Neural crest cell (in vitro differentiated cells): Measurements from ENCODE around the gene TRMT11. TPM values are rescaled to one million over a fixed set of nuclear protein-coding genes. Genes with fewer than 3 reads are reported as not detected.

Experiments
- DNase-seq: peaks from one replicate; pipeline ENCODE4 v3.0.0; 2021; ENCODE audit warnings: low read depth, mixed read lengths, low spot score
- H3K27ac Mint-ChIP-seq: one replicate; pipeline ENCODE4 v1.8.0; 2021; ENCODE audit warnings: mild to moderate bottlenecking, mixed read lengths; ENCODE audit not compliant: unreplicated experiment
- H3K27me3 Mint-ChIP-seq: 2 replicates; pipeline ENCODE4 v1.8.0; 2021; ENCODE audit warnings: low read depth, mild to moderate bottlenecking, mixed read lengths
- H3K36me3 Mint-ChIP-seq: 2 replicates; pipeline ENCODE4 v1.8.0; 2021; ENCODE audit warnings: low read depth, mild to moderate bottlenecking, mixed read lengths
- H3K4me1 Mint-ChIP-seq: 2 replicates; pipeline ENCODE4 v1.8.0; 2021; ENCODE audit warnings: mixed read lengths
- H3K4me3 Mint-ChIP-seq: one replicate; pipeline ENCODE4 v1.8.0; 2021; ENCODE audit warnings: mild to moderate bottlenecking, mixed read lengths
- H3K9me3 Mint-ChIP-seq: 2 replicates; pipeline ENCODE4 v1.8.0; 2021; ENCODE audit warnings: mixed read lengths
- total RNA-seq: library from RNA; stranded (reverse); gene quantifications from 2 replicates; pipeline ENCODE4 v1.2.1, GENCODE V29; 2021
- TF ChIP-seq, protein P1 (sequence below): fragments of 200-600 bp; sonication (generic); conservative IDR thresholded peaks from 2 replicates; pipeline ENCODE4 v1.5.0; 2021; ENCODE audit warnings: antibody characterized with exemption, mild to moderate bottlenecking

TRMT11 gene
- total RNA-seq, 1 donor from 2014 or later = 31.0 TPM

DNA sequence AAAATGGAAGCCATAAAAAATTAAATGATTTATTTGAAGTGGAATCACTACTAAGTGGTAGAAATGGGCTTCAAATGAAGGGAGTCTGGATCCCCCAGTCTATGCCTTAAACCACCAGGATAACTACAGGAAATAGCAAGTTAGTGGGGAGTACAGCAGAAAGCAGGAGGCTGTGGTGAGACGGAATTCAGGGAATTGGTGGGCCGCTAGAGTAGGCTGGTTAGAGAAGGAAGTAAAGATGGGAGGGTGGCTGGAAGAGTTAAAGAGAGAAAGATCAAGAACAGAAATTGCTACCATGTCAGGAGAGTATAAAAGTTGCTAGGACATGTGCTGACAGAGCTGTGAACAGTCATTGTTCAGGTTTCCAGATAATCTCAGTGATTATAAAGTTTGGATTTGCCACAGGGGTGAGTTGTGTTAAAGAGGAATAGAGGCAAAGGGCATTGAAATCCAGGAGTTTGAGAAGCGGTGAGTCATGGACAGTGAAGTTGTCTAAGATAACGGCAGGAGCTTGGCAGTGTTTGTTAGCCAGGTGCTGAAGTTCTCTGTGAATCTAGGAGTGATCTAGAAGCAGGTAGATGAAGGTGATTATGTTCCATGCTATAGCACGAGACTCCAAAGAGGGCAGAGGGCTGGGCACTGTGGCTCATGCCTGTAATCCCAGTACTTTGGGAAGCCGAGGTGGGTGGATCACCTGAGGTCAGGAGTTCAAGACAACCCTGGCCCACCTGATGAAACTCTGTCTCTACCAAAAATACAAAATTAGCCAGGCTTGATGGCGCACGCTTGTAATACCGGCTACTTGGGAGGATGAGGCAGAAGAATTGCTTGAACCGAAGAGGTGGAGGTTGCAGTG is 43.4 kb upstream of the TRMT11 start:
- H3K4me3 Mint-ChIP-seq = no peak overlapping the region
- peaks cover 32% of the 10 kb centered on the region for H3K27me3 Mint-ChIP-seq
- H3K4me1 Mint-ChIP-seq = no peaks in the 10 kb centered on the region
- H3K27ac Mint-ChIP-seq = no peak overlapping the region
- TF ChIP-seq, protein P1, sequence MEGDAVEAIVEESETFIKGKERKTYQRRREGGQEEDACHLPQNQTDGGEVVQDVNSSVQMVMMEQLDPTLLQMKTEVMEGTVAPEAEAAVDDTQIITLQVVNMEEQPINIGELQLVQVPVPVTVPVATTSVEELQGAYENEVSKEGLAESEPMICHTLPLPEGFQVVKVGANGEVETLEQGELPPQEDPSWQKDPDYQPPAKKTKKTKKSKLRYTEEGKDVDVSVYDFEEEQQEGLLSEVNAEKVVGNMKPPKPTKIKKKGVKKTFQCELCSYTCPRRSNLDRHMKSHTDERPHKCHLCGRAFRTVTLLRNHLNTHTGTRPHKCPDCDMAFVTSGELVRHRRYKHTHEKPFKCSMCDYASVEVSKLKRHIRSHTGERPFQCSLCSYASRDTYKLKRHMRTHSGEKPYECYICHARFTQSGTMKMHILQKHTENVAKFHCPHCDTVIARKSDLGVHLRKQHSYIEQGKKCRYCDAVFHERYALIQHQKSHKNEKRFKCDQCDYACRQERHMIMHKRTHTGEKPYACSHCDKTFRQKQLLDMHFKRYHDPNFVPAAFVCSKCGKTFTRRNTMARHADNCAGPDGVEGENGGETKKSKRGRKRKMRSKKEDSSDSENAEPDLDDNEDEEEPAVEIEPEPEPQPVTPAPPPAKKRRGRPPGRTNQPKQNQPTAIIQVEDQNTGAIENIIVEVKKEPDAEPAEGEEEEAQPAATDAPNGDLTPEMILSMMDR = no peak
- no peak for DNase-seq
- no peaks in the 10 kb centered on the region for H3K9me3 Mint-ChIP-seq
- H3K36me3 Mint-ChIP-seq = no peaks in the 10 kb centered on the region

DNA sequence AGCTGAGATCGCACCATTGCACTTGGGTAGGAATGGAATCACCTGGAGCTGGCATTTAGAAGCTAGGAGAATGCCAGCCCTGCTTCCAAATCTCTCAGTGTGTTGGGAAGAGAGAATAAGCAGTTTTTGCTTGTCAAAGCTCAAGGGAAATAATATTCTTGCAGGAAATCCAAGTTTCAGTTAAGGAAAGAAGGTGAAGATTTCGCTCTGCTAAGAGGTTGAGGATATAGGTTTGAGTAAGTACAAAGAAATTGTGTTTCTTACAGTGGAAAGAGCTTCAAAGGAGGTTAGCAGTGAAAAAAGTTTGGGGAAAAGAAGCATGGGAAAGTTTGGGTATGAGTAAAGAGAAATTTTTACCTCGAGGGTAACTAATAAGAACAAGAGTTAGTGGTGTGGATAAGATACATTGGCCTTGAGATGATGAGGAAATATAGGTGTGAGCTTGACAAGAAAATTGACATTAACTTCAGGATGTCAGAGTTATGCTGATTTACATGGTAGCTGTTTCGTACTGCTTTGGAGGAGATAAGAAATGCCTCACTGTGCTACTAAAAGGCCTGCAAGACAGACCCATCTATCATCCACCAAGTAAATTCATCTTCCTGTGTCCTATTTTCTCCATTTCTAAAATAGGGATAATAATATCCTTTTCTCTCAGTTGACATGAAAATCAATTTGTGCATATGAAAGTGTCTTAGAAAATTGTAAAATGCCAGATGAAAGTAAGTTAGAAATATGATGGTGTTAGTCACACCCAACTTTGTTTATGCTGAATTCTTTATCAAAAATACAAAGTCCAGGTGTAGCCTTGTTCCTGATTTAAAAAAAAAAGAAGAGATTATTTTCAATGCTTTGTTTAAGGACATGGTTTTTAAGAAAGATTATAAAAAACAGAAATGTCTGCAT is 42.6 kb upstream of the TRMT11 start:
- DNase-seq = no peak
- H3K27ac Mint-ChIP-seq = no peak overlapping the region
- H3K9me3 Mint-ChIP-seq = no peaks in the 10 kb centered on the region
- H3K36me3 Mint-ChIP-seq = no peaks in the 10 kb centered on the region
- no peaks in the 10 kb centered on the region for H3K4me1 Mint-ChIP-seq
- TF ChIP-seq, protein P1 = no peak
- peaks cover 32% of the 10 kb centered on the region for H3K27me3 Mint-ChIP-seq
- no peak overlapping the region for H3K4me3 Mint-ChIP-seq

DNA sequence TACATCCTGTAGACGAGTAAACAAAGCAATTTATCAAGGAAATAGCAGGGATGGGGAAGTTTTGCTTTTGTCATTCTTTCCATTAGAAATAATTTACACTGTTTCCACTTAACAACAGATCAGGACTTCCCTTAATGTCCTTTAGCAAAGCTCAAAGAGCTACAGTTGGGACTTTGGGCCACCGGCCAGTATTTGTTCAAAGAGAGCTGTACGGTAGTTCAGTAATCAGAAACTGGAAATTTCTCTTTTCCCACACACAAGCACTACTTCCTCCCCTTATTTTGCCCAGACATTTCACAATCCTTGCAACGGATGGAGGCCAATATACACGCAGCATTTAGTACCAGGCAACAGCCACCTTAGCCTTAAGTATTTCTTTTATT is 41.9 kb upstream of the TRMT11 start:
- Mint-ChIP-seq H3K27ac (no peak overlapping the region), H3K4me3 (no peak overlapping the region), H3K9me3 (no peaks in the 10 kb centered on the region), H3K27me3 (peaks cover 32% of the 10 kb centered on the region), H3K4me1 (no peaks in the 10 kb centered on the region), H3K36me3 (no peaks in the 10 kb centered on the region)
- no peak for DNase-seq
- TF ChIP-seq, protein P1 = no peak

DNA sequence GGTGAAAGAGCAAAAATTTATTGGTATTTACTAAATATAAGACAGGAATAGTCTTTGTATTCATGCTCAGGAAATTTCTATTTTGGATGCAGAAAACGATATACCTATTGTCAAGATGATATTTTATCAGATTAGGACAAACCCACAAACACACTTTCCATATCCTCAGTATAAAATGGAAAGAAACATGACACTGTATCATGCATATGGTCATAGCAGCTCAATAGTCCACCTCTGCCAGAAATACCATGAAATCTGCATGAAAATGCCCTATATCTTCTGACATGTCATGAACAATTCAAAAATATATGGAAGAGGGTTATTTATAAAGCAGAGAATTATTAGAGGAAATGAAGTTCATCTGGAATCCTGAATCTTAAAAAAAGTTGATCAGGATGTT is 41.4 kb upstream of the TRMT11 start:
- Mint-ChIP-seq H3K27ac (no peak overlapping the region), H3K27me3 (peaks cover 30% of the 10 kb centered on the region), H3K4me3 (no peak overlapping the region), H3K36me3 (no peaks in the 10 kb centered on the region), H3K4me1 (no peaks in the 10 kb centered on the region), H3K9me3 (no peaks in the 10 kb centered on the region)
- no peak for DNase-seq
- TF ChIP-seq, protein P1 = no peak

DNA sequence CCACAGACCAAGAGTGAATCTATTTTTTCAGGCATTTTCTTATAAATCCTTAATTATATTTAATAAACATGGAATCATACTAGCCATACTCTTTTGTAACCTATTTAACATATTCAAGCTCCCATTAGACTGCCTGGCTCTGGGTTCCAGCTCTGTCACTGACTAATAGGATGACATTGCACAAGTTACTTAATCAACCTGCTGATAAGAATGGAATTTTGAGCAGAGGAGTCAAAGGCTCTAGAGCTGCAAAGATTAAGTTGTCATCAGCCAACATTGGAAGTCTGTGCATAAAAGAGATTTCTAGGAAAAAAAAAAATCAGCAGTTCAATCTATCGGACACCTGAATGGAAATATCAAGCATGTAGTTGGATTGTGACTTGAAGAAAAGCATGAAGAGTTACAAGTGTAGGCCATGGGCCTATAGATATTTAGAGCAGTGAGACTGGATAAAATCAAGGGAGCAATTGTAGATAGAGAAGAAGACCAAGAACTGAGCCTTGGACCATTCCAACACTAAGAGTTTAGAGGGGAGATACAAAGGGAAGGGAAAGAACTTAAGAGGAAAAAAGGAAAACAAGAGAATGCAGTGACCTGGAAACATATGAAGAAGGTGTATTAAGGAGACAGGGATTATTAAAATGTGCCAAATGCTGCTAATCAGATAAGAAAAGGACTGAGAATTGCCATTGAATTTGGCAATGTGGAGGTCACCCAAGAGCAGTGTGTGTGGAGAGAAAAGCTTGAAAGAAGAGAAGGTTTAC is 40.8 kb upstream of the TRMT11 start:
- Mint-ChIP-seq H3K9me3 (no peaks in the 10 kb centered on the region), H3K4me1 (no peaks in the 10 kb centered on the region), H3K4me3 (no peak overlapping the region), H3K27me3 (peaks cover 26% of the 10 kb centered on the region), H3K27ac (no peak overlapping the region), H3K36me3 (no peaks in the 10 kb centered on the region)
- TF ChIP-seq, protein P1 = no peak
- no peak for DNase-seq
